ENCODE measurements around the gene SYNE1.
"Not testable (repeated sequence)": the region's sequence is repeated elsewhere in the genome, so short reads cannot be mapped to it uniquely, and the experiment has no call there.

Gene SYNE1

GRCh38 chr6:152472325-152472724 lies 164.8 kb downstream of the SYNE1 start:
- DNase-seq: no peak

DNA sequence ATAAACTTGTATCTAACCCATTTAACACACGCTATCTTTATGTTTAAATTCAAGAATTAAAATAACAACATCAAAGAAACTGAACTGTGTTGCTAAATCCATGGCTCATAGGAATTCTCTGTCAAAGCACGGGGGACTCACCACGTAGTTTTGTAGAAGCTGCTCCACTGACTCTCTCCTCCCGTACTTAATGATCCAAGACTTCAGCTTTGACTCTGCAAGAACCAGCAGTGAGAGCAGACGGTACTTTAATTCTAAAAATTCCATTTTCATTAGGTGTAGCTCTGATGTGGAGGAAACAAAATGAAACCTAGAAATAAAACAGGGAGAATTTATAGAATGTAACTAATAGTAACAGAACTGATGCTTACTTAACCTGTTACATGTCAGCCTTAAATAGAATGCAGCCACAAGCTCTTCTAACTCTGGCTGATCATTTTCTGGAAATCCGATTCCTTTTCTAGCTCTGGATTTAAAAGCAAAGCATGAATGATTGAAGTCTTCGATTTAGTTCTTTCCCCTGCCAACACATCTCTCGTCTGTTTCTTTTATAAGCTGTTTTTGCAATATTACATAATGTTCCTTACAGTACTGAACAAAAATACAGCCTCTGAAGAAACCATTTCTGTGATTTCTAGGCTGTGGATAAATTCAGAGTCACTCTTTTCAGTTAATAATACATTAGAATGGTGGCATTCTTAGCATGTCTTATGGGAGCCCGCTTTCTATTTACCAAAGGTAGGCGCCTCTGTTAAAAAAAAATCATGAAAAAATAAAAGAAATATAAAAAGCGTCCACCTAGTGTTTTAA lies 165.5 kb downstream of the SYNE1 start:
- no peak for DNase-seq

- DNase-seq: no peak
These were observed 174.0 kb downstream of the SYNE1 start for GRCh38 chr6:152463164-152463563.

- no peak for DNase-seq
These were observed 174.4 kb downstream of the SYNE1 start for GRCh38 chr6:152462716-152463115.

GRCh38 chr6:152461556-152461955 lies 175.6 kb downstream of the SYNE1 start:
- no peak for DNase-seq

DNA sequence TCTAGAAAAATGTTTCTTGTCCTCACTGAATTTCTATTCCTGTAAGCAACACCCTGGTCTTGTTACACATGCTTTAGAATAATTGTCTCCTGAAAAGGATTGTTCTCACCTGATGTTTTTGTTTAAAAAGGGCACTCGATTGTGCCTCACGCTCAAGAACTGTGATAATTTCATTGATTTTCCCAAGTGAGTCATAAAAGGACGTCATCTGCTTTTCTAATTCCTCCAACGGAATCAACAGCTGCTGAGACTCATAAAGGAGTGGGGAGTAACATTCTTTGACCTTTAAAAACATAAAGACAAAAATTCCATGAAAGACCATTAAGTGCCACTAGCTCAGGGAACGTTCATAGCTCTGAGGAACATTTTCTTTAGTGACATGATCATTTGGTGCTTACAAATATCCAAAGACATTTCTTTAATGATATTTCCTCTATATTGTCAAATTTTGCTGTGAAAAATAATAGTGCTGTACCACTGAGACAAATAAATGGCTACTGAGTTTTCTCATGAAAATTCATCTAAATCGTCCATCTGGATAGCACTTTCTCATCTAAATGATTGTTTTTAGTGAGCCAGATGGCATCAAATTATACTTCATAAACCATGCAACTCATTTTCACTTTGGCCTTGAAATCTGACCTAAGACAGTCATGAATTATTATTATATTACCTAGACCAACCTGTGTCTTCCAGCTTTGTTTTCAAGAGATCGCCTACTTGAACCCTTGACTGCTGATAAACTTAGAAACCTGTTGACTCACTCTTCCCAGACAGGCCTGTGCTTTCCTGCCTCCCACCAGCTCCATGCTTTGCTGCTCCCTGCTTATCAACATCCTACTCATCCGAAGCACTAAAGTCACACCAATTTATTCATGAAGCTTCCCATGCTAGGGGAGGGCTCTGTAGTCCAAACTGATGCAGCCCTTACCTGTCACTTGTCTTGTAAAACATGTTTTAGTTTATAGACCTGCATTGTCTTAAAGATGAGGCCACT lies 178.2 kb downstream of the SYNE1 start:
- DNase-seq: no peak

- DNase-seq: no peak
These were observed 179.1 kb downstream of the SYNE1 start for GRCh38 chr6:152457949-152458624.

GRCh38 chr6:152454003-152454402 lies 183.2 kb downstream of the SYNE1 start:
- DNase-seq: no peak

DNA sequence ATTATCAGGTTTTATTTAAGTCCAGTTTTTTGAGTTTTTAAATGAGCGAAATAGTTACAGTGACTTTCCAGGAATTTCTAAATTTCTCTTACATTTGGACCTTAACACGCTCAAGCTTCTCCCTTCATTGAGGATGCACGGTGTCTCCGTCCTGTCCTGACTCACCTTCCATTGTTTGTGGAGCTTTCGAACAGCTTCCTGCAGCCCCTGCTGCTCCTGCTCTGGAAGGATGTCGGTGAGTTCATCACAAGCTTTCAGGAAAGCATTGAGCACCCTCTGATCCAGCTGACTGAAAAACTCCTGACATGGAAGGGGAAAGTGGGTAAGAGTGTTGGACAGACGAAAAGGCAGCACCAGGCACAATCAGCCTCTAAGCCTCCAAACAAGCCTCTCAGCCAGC lies 183.7 kb downstream of the SYNE1 start:
- DNase-seq: no peak

DNA sequence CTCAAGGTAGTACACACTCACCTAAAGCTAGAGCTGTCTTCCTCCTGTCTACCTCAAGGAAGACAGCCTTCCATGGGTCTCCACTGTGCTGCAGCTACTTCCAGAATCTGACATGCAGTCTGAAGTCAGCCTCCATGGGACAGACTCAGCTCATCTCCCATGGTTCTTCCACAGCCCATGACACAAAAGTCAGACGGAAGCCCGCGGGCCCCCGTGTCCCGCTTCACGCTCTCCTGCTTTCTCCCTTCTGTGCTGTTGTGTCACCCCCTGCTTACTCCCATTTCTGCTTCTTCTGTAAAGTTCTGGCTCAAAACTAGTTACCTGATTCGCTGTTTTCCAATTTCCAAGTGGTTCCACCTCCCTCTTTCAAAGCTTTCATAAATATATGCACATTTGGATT lies 184.5 kb downstream of the SYNE1 start:
- no peak for DNase-seq

DNA sequence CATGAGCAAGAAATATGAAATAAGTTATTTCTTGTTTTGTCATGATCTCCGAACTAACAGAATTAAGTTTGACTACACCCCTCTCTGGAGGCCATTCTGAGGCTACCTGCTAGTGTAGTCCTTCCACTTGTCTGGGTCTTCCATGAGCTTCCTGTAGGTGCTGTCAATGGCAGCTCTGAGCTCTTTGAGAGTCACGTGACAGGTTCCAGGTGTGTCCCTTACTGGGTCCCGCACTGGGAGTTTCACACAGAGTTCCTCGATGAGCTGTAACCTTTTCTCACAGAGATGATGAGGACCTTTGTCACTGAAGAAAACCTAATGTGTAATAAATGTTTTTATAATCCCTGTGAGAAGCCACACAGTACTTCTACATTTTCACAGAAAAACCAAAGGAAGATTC lies 186.6 kb downstream of the SYNE1 start:
- no peak for DNase-seq

GRCh38 chr6:152441902-152442301 lies 195.3 kb downstream of the SYNE1 start:
- no peak for DNase-seq

- no peak for DNase-seq
These were observed 201.3 kb downstream of the SYNE1 start for GRCh38 chr6:152435816-152436215.

DNA sequence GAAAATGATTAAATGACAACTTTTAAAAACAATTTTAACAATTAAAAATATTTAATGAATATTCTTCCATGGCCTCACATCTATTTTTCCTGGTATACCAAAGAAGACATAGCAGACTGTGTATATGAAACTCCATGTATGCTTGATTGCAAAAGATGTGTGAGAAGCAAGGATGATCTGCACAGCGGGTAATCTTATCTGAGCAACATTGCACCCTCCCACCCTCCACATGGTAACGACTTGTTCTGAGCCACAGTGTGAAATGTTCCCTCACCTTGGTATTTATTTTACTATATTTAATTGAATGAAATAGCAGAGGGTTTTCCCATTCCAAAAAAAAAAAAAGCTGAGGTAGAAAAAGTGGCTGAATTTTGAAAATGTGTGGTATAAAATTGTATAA lies 204.4 kb downstream of the SYNE1 start:
- no peak for DNase-seq

DNA sequence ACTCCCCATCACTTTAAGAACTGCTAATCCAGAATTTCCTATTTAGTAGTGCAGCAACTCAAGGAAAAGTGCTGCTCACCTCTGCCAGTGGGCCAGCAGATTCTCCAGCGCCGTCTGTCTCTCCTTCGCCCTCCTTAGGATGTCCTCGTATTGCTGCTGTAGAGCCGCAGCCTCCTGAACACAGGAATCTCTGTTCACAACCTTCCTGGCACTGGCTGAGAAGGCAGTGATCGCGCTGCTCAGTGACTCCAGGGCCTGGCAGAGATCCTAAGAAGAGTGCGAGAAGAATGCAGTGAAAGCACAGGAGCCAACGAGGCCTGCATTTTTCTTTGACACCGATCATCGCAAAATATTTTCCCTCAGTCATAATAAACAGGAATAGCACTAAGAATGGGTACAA lies 209.0 kb downstream of the SYNE1 start:
- no peak for DNase-seq

GRCh38 chr6:152426276-152426675 lies 210.9 kb downstream of the SYNE1 start:
- DNase-seq: no peak

DNA sequence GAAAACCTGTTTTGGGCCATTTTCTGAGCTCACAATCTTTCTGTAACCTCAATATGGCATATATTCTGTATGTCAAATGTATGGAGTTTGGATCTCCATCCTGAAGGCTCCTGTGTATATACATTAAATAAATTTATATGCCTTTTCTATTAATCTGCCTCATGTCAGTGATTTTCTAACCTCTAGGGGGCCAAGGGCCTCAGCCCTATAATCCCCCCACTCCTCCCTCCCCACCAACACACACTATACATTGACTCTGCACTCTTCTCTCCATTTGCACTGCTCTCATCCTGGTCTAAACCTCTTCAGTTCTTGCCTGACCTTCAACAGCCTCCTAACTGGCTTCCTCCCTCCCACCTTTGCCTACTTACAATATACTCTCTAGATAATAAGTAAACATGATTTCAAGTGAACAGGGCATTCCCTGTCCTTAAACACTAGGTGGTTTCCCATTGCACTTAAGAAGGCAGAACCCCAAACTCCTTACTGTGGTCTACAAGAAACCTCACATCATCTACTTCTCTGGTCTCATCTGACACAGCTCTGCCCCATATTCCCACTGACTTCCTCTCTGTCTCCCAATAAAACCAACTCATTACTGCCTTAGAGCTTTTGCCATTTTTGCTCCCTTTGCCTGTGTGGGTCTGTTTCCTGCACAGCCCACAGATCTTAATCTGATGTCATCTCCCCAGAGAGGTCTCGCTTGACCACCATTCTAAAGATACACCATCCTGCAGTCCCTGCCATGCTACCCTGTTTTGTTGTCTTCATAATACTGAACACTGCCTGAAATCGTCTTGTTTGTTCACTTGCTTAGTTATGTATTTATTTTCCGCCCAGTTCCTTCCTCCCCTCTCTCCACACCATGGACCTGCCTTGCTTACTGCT lies 213.7 kb downstream of the SYNE1 start:
- DNase-seq: no peak

GRCh38 chr6:152421496-152421895 lies 215.7 kb downstream of the SYNE1 start:
- not testable (repeated sequence) for DNase-seq

DNA sequence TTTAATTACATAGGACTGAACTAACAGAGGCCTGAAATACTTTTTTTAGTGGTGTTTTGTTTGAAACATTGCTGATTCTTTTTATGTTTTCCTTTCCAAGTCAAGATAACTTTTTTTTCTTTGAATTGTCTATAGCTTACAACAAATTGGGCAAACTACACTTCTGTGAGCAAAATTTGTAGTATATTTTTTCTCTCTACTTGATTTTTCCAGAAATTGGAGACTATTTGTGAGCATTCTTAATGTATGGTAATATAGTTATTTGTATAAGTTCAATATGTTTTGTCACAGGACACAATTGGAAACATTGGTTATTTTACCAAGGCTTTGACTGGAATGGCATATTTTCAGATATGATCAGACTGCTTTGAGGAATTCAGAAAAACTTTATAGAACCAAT lies 216.5 kb downstream of the SYNE1 start:
- no peak for DNase-seq

DNA sequence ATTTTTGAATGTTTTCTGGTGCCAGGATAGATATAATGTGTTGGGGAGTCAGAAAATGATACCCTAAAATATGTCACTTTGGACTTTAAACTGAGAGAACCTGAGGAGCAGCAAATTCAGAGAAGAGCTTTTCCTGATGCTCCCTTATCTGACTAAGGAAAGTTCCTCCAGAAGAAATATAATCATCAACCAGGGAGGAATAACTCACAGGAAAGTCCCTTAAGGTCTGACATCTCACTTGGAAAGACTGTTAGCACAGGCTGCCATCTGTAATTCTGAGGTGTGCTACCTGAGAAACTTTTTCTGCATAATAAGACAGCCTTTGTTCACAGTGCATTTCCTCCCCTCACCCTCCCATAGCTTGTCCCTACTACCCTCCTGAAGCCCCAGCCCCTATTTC lies 218.6 kb downstream of the SYNE1 start:
- DNase-seq: no peak

- no peak for DNase-seq
These were observed 220.5 kb downstream of the SYNE1 start for GRCh38 chr6:152416652-152417051.

- DNase-seq: no peak
These were observed 232.1 kb downstream of the SYNE1 start for GRCh38 chr6:152404936-152405595.
